H1 (cell line): Measurements from ENCODE around the gene IDUA.
"Not testable (repeated sequence)": the region's sequence is repeated elsewhere in the genome, so short reads cannot be mapped to it uniquely, and the experiment has no call there.

Source experiments
- EZH2 ChIP-seq: fragments of 200-600 bp; sonication (generic); IDR thresholded peaks from 2 replicates; pipeline ENCODE4 v1.7.1; 2012; ENCODE audit warnings: low read depth, mild to moderate bottlenecking, moderate library complexity, low read length, inconsistent platforms; ENCODE audit not compliant: severe bottlenecking
- TF ChIP-seq, protein P1 (sequence below): IDR thresholded peaks from 2 replicates; pipeline ENCODE4 v1.6.1; 2012; ENCODE audit warnings: inconsistent platforms

DNA sequence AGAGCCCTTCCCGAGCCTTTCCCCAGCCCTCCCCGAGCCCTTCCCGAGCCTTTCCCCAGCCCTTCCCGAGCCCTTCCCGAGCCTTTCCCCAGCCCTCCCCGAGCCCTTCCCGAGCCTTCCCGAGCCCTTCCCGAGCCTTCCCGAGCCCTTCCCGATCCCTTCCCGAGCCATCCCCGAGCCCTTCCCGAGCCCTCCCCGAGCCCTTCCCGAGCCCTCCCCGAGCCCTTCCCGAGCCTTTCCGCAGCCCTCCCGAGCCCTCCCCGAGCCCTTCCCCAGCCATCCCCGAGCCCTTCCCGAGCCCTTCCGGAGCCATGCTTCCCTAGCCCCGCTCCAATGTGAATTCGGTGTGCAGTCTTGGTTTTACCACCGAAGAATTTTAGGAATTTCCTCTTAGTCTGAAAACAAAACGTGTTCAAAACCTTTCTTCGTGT is 59.8 kb downstream of the IDUA start:
- TF ChIP-seq, protein P1, sequence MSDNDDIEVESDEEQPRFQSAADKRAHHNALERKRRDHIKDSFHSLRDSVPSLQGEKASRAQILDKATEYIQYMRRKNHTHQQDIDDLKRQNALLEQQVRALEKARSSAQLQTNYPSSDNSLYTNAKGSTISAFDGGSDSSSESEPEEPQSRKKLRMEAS: not testable (repeated sequence)
- not testable (repeated sequence) for TF ChIP-seq EZH2
